HepG2 (cell line): ENCODE measurements around the gene WDR47. TPM values are rescaled to one million over a fixed set of nuclear protein-coding genes. Genes with fewer than 3 reads are reported as not detected.

Experiments
- ATAC-seq: fragments of 200-7000 bp; cut with Tn5 transposase; 3 replicates; pipeline ENCODE4 v1.9.1; 2020; ENCODE audit warnings: mild to moderate bottlenecking, moderate library complexity
- BruUV-seq: library from RNA; stranded (reverse); fragments of 400-500 nt; replicated peaks from 2 replicates; lab custom pipeline; 2021; lab: Mats Ljungman, UMichigan
- CTCF ChIA-PET: fragments of 300-600 bp; formaldehyde crosslinking; extraction: SDS; loops from one replicate; lab custom pipeline; 2021; ENCODE audit warnings: low total read pairs, inconsistent platforms, low intra/inter-chr PET ratio; lab: Yijun Ruan, JAX
- POLR2A ChIA-PET: fragments of 350-600 bp; sonication (Branson Sonifier 250); formaldehyde crosslinking; loops from one replicate; lab custom pipeline; 2020; ENCODE audit warnings: antibody characterized with exemption, inconsistent platforms; lab: Yijun Ruan, JAX
- DNase-seq: peaks from one replicate; pipeline ENCODE4 v3.0.0-alpha.2; 2015; ENCODE audit warnings: low spot score
- FAIRE-seq: peaks from 3 replicates; lab custom pipeline; 2011; peaks lifted over from hg19 to GRCh38; lab: Jason Lieb, UNC
- H2AFZ ChIP-seq: one replicate; pipeline ENCODE4 v1.6.1; 2011; ENCODE audit warnings: low read length, inconsistent platforms
- H3K27ac ChIP-seq: fragments of 300-600 bp; 3 replicates; pipeline ENCODE4 v1.8.0; 2011; ENCODE audit warnings: mixed run types, mild to moderate bottlenecking, mixed read lengths, low read length, inconsistent platforms; ENCODE audit not compliant: insufficient read depth; ENCODE audit errors: extremely low read length
- H3K27me3 ChIP-seq, 2 experiments: fragments of 200-600 bp in 1 of 2; 2 replicates in 1 of 2; 3 replicates in 1 of 2; pipeline versions ENCODE4 v1.6.0 to v1.8.0; 2011; ENCODE audit warnings: low read length in 2 of 2, mild to moderate bottlenecking in 2 of 2, moderate library complexity in 2 of 2, inconsistent platforms in 1 of 2; ENCODE audit not compliant: insufficient read depth in 2 of 2, control insufficient read depth in 1 of 2
- H3K36me3 ChIP-seq, 2 experiments: fragments of 200-600 bp in 1 of 2; replicated peaks in 1 of 2; 2 replicates in 1 of 2; 3 replicates in 1 of 2; pipeline versions ENCODE4 v1.5.1 to v1.8.0; 2011; ENCODE audit warnings: low read length in 2 of 2, inconsistent platforms in 1 of 2; ENCODE audit not compliant: insufficient read depth in 2 of 2, control insufficient read depth in 1 of 2
- H3K4me1 ChIP-seq: 2 replicates; pipeline ENCODE4 v1.5.1; 2012; ENCODE audit warnings: low read length, inconsistent platforms; ENCODE audit not compliant: insufficient read depth
- H3K4me2 ChIP-seq: 2 replicates; pipeline ENCODE4 v1.6.0; 2011; ENCODE audit warnings: low read depth, low read length, inconsistent platforms
- H3K4me3 ChIP-seq, 3 experiments: fragments of 200-600 bp in 1 of 3; sonication (generic), shearing (Covaris generic) in 1 of 3; replicated peaks in 1 of 3; 2 replicates each; pipeline ENCODE4 v1.5.1; 2011 to 2016; ENCODE audit warnings: low read length in 3 of 3, inconsistent platforms in 2 of 3, low read depth in 2 of 3, mild to moderate bottlenecking in 2 of 3, control low read depth in 1 of 3, mixed read lengths in 1 of 3; ENCODE audit not compliant: insufficient read depth in 1 of 3
- H3K79me2 ChIP-seq: one replicate; pipeline ENCODE4 v1.6.1; 2011; ENCODE audit warnings: low read length, inconsistent platforms; ENCODE audit not compliant: insufficient read depth
- H3K9ac ChIP-seq: 2 replicates; pipeline ENCODE4 v1.6.0; 2011; ENCODE audit warnings: mild to moderate bottlenecking, low read depth, low read length, inconsistent platforms; ENCODE audit not compliant: insufficient read depth
- H3K9me3 ChIP-seq: 2 replicates; pipeline ENCODE4 v1.5.1; 2012; ENCODE audit warnings: mild to moderate bottlenecking, low read length
- H4K20me1 ChIP-seq: 2 replicates; pipeline ENCODE4 v1.6.0; 2011; ENCODE audit warnings: inconsistent platforms, mild to moderate bottlenecking, low read length, moderate library complexity; ENCODE audit not compliant: insufficient read depth
- MYC ChIP-seq: sonication (generic); formaldehyde crosslinking; IDR thresholded peaks from 2 replicates; pipeline ENCODE4 v1.9.0; 2021; ENCODE audit warnings: missing genetic modification reagents, borderline replicate concordance
- ZEB1 ChIP-seq: IDR thresholded peaks from 2 replicates; pipeline ENCODE4 v1.6.1; 2012; ENCODE audit warnings: mild to moderate bottlenecking, low read depth, inconsistent platforms; ENCODE audit not compliant: insufficient replicate concordance
- ZSCAN29 ChIP-seq: sonication (generic); formaldehyde crosslinking; conservative IDR thresholded peaks from 2 replicates; pipeline ENCODE4 v1.4.0; 2020; ENCODE audit warnings: mild to moderate bottlenecking, missing genetic modification reagents
- WGBS: methylation state at CpG from one replicate; pipeline ENCODE4 v1.1.6; 2017; ENCODE audit warnings: low lambda C conversion rate; 5-methylcytosine and 5-hydroxymethylcytosine counted together
- in situ Hi-C: cut with HindIII; loops from 2 replicates; pipeline ENCODE4 v1.10.0; 2017; ENCODE audit warnings: low pct_unique_long_range_greater_than_20kb; ENCODE audit not compliant: extremely low pct_ligation_motif_present
- intact Hi-C: fragments of 100-400 bp; cut with micrococcal nuclease; formaldehyde crosslinking; loops from one replicate; pipeline ENCODE4 v1.10.0; 2022; ENCODE audit not compliant: unreplicated experiment
- polyA plus RNA-seq, 8 experiments: library from polyadenylated mRNA; depleted of rRNA in 3 of 8; stranded (reverse) in 7 of 8; unstranded in 1 of 8; fragments of >200 nt; fragmentation: Illumina TruSeq in 4 of 8; extraction: Trizol in 4 of 8; gene quantifications; 2 replicates each; pipeline versions ENCODE4 v1.2.1 to v1.2.3, GENCODE V29; 2011 to 2016; ENCODE audit warnings: low read depth in 4 of 8, missing spikeins in 1 of 8, mixed read lengths in 1 of 8; ENCODE audit not compliant: insufficient read depth in 1 of 8
- total RNA-seq, 5 experiments: library from RNA; depleted of rRNA; stranded (reverse); fragments of >200 nt; fragmentation: Illumina TruSeq; extraction: Trizol; gene quantifications; 2 replicates each; pipeline ENCODE4 v1.2.3, GENCODE V29; 2016; ENCODE audit warnings: low read depth in 1 of 5
- TF ChIP-seq, protein P1 (sequence below): sonication (generic); formaldehyde crosslinking; IDR thresholded peaks from 2 replicates; pipeline ENCODE4 v1.9.0; 2021; ENCODE audit warnings: mild to moderate bottlenecking, missing genetic modification reagents
- TF ChIP-seq, protein P2 (sequence below): sonication (generic); formaldehyde crosslinking; IDR thresholded peaks from 2 replicates; pipeline ENCODE4 v1.4.0; 2020; ENCODE audit warnings: mild to moderate bottlenecking, missing genetic modification reagents

Gene WDR47
- total and polyA plus RNA-seq, 2 of the 13 experiments (the other 11 are each of a cell fraction or from before 2014, with no cell fraction given), result 4.3 to 5.9 TPM

DNA sequence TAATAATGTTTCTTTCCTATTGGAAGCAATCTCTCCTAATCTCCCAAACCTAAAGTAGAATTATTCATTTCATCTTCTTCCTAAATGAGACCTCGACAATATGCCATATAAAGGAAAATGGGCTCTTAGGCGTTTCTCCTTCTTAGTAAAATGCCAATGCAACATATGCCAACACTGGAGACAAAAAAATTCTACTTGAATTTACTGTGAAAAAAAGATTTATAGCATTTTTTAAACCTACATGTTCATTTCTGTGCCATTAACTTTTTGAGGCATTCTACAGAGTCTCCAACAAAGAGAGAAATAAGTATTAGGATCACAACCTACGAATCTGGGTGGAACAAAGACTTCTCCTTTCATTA is 1.3 kb downstream of the WDR47 start:
- DNase-seq (no peak), ATAC-seq (no peak), FAIRE-seq (no peak)
- CTCF ChIA-PET, result no interaction called here
- Histone ChIP-seq H3K27ac (no peak overlapping the region), H3K9me3 (no peaks in the 10 kb centered on the region), H2AFZ (no peak overlapping the region), H3K4me2 (peak overlapping the region; percentile 80), H4K20me1 (no peaks in the 10 kb centered on the region), H3K4me1 (peaks cover 20% of the 10 kb centered on the region), H3K36me3 (no peaks in the 10 kb centered on the region), H3K9ac (peak overlapping the region; percentile 24; the same call in 1 of the 2 replicates), H3K79me2 (peaks cover 7% of the 10 kb centered on the region), H3K4me3 (peak overlapping the region; percentile 94 to 96 (median 95)), H3K27me3 (no peaks in the 10 kb centered on the region; a peak in 1 of 5 replicates)
- TSS peak; percentile 83 for BruUV-seq
- intact Hi-C loops (no loop called here), in situ Hi-C loops (no loop called here)
- TF ChIP-seq, protein P1, sequence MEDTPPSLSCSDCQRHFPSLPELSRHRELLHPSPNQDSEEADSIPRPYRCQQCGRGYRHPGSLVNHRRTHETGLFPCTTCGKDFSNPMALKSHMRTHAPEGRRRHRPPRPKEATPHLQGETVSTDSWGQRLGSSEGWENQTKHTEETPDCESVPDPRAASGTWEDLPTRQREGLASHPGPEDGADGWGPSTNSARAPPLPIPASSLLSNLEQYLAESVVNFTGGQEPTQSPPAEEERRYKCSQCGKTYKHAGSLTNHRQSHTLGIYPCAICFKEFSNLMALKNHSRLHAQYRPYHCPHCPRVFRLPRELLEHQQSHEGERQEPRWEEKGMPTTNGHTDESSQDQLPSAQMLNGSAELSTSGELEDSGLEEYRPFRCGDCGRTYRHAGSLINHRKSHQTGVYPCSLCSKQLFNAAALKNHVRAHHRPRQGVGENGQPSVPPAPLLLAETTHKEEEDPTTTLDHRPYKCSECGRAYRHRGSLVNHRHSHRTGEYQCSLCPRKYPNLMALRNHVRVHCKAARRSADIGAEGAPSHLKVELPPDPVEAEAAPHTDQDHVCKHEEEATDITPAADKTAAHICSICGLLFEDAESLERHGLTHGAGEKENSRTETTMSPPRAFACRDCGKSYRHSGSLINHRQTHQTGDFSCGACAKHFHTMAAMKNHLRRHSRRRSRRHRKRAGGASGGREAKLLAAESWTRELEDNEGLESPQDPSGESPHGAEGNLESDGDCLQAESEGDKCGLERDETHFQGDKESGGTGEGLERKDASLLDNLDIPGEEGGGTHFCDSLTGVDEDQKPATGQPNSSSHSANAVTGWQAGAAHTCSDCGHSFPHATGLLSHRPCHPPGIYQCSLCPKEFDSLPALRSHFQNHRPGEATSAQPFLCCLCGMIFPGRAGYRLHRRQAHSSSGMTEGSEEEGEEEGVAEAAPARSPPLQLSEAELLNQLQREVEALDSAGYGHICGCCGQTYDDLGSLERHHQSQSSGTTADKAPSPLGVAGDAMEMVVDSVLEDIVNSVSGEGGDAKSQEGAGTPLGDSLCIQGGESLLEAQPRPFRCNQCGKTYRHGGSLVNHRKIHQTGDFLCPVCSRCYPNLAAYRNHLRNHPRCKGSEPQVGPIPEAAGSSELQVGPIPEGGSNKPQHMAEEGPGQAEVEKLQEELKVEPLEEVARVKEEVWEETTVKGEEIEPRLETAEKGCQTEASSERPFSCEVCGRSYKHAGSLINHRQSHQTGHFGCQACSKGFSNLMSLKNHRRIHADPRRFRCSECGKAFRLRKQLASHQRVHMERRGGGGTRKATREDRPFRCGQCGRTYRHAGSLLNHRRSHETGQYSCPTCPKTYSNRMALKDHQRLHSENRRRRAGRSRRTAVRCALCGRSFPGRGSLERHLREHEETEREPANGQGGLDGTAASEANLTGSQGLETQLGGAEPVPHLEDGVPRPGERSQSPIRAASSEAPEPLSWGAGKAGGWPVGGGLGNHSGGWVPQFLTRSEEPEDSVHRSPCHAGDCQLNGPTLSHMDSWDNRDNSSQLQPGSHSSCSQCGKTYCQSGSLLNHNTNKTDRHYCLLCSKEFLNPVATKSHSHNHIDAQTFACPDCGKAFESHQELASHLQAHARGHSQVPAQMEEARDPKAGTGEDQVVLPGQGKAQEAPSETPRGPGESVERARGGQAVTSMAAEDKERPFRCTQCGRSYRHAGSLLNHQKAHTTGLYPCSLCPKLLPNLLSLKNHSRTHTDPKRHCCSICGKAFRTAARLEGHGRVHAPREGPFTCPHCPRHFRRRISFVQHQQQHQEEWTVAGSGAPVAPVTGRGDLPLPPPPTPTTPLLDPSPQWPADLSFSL (CRISPR knock-in tag), result no peak
- TF ChIP-seq, protein P2, sequence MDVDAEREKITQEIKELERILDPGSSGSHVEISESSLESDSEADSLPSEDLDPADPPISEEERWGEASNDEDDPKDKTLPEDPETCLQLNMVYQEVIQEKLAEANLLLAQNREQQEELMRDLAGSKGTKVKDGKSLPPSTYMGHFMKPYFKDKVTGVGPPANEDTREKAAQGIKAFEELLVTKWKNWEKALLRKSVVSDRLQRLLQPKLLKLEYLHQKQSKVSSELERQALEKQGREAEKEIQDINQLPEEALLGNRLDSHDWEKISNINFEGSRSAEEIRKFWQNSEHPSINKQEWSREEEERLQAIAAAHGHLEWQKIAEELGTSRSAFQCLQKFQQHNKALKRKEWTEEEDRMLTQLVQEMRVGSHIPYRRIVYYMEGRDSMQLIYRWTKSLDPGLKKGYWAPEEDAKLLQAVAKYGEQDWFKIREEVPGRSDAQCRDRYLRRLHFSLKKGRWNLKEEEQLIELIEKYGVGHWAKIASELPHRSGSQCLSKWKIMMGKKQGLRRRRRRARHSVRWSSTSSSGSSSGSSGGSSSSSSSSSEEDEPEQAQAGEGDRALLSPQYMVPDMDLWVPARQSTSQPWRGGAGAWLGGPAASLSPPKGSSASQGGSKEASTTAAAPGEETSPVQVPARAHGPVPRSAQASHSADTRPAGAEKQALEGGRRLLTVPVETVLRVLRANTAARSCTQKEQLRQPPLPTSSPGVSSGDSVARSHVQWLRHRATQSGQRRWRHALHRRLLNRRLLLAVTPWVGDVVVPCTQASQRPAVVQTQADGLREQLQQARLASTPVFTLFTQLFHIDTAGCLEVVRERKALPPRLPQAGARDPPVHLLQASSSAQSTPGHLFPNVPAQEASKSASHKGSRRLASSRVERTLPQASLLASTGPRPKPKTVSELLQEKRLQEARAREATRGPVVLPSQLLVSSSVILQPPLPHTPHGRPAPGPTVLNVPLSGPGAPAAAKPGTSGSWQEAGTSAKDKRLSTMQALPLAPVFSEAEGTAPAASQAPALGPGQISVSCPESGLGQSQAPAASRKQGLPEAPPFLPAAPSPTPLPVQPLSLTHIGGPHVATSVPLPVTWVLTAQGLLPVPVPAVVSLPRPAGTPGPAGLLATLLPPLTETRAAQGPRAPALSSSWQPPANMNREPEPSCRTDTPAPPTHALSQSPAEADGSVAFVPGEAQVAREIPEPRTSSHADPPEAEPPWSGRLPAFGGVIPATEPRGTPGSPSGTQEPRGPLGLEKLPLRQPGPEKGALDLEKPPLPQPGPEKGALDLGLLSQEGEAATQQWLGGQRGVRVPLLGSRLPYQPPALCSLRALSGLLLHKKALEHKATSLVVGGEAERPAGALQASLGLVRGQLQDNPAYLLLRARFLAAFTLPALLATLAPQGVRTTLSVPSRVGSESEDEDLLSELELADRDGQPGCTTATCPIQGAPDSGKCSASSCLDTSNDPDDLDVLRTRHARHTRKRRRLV (CRISPR knock-in tag), result no peak
- TF ChIP-seq MYC (CRISPR knock-in tag) (no peak), ZSCAN29 (no peak), ZEB1 (no peak)
- WGBS, result 6% methylated on average over 3 of the region's 3 CpGs
- POLR2A ChIA-PET, result interaction anchor here (1.0 kb wide), 2 partner anchors 35 to 59 kb away, joined by 3 read pairs; partner anchors contain the start of gene TAF13
